ENCODE results near the gene HIVEP3.
A peak's percentile ranks its signal among the peaks of the same experiment; 100 is the strongest.

The HIVEP3 gene

GRCh38 chr1:41581216-41582003 is 337.3 kb downstream of the HIVEP3 start:
- no peak overlapping the region for H3K9ac ChIP-seq
- H2AFZ ChIP-seq (ENCODE audit: low read depth): no peak overlapping the region
- no peak overlapping the region for H3K27ac ChIP-seq
- no peak overlapping the region for H3K4me3 ChIP-seq (IDR thresholded peaks at IDR 0.05; ENCODE audit: insufficient read depth, low read depth, low read length)
- peaks cover 6% of the 10 kb centered on the region for H3K4me1 ChIP-seq (ENCODE audit: low read depth, poor library complexity, severe bottlenecking)
- no peak for TF ChIP-seq CTCF (conservative IDR thresholded peaks at IDR 0.05; ENCODE audit: low read depth, low read length)
- H3K27me3 ChIP-seq (ENCODE audit: insufficient read depth, low read depth): no peaks in the 10 kb centered on the region
- no peaks in the 10 kb centered on the region for H3K36me3 ChIP-seq (ENCODE audit: insufficient read depth)
- no peaks in the 10 kb centered on the region for H3K79me2 ChIP-seq (ENCODE audit: insufficient read depth, low read depth)
- H3K4me2 ChIP-seq: no peak overlapping the region
- H4K20me1 ChIP-seq (ENCODE audit: insufficient read depth): no peaks in the 10 kb centered on the region

GRCh38 chr1:41580520-41581172 is 338.1 kb downstream of the HIVEP3 start:
- H3K4me2 ChIP-seq: no peak overlapping the region
- H4K20me1 ChIP-seq (ENCODE audit: insufficient read depth): no peaks in the 10 kb centered on the region
- H3K4me3 ChIP-seq (IDR thresholded peaks at IDR 0.05; ENCODE audit: insufficient read depth, low read depth, low read length): no peak overlapping the region
- no peaks in the 10 kb centered on the region for H3K79me2 ChIP-seq (ENCODE audit: insufficient read depth, low read depth)
- H3K9ac ChIP-seq: no peak overlapping the region
- no peak overlapping the region for H3K27ac ChIP-seq
- H2AFZ ChIP-seq (ENCODE audit: low read depth): no peak overlapping the region
- no peak for TF ChIP-seq CTCF (conservative IDR thresholded peaks at IDR 0.05; ENCODE audit: low read depth, low read length)
- H3K27me3 ChIP-seq (ENCODE audit: insufficient read depth, low read depth): no peaks in the 10 kb centered on the region
- H3K4me1 ChIP-seq (ENCODE audit: low read depth, poor library complexity, severe bottlenecking): peaks cover 6% of the 10 kb centered on the region
- no peaks in the 10 kb centered on the region for H3K36me3 ChIP-seq (ENCODE audit: insufficient read depth)

GRCh38 chr1:41580021-41580420 is 338.7 kb downstream of the HIVEP3 start:
- Histone ChIP-seq H3K9ac (no peak overlapping the region), H3K27me3 (ENCODE audit: insufficient read depth, low read depth) (no peaks in the 10 kb centered on the region), H3K4me2 (no peak overlapping the region), H4K20me1 (ENCODE audit: insufficient read depth) (no peaks in the 10 kb centered on the region), H3K36me3 (ENCODE audit: insufficient read depth) (no peaks in the 10 kb centered on the region), H3K4me1 (ENCODE audit: low read depth, poor library complexity, severe bottlenecking) (peaks cover 6% of the 10 kb centered on the region), H3K27ac (no peak overlapping the region), H2AFZ (ENCODE audit: low read depth) (no peak overlapping the region), H3K79me2 (ENCODE audit: insufficient read depth, low read depth) (no peaks in the 10 kb centered on the region), H3K4me3 (IDR thresholded peaks at IDR 0.05; ENCODE audit: insufficient read depth, low read depth, low read length) (no peak overlapping the region)
- no peak for TF ChIP-seq CTCF (conservative IDR thresholded peaks at IDR 0.05; ENCODE audit: low read depth, low read length)

GRCh38 chr1:41578712-41579335 is 339.9 kb downstream of the HIVEP3 start:
- Histone ChIP-seq H3K4me2 (no peak overlapping the region), H3K36me3 (ENCODE audit: insufficient read depth) (no peaks in the 10 kb centered on the region)

More at GRCh38 chr1:41578712-41579335, 339.9 kb downstream of the HIVEP3 start:
- no peaks in the 10 kb centered on the region for H3K79me2 ChIP-seq (ENCODE audit: insufficient read depth, low read depth)
- peak; percentile 51 for TF ChIP-seq CTCF (conservative IDR thresholded peaks at IDR 0.05; ENCODE audit: low read depth, low read length)
- no peak overlapping the region for H3K9ac ChIP-seq
- H3K4me1 ChIP-seq (ENCODE audit: low read depth, poor library complexity, severe bottlenecking): peaks cover 15% of the 10 kb centered on the region
- H3K27me3 ChIP-seq (ENCODE audit: insufficient read depth, low read depth): no peaks in the 10 kb centered on the region
- H3K4me3 ChIP-seq (IDR thresholded peaks at IDR 0.05; ENCODE audit: insufficient read depth, low read depth, low read length): no peak overlapping the region
- H3K27ac ChIP-seq: no peak overlapping the region
- no peak overlapping the region for H2AFZ ChIP-seq (ENCODE audit: low read depth)
- H4K20me1 ChIP-seq (ENCODE audit: insufficient read depth): no peaks in the 10 kb centered on the region

Data from KMS-11 (cell line).